ENCODE measurements around the gene FJX1.
"Not testable (repeated sequence)": the region's sequence is repeated elsewhere in the genome, so short reads cannot be mapped to it uniquely, and the experiment has no call there.

GRCh38 chr11:35652786-35653185, 34.5 kb downstream of the FJX1 start:
- TF ChIP-seq CTCF (conservative IDR thresholded peaks at IDR 0.05; ENCODE audit: low read depth, low read length); EZH2 (IDR thresholded peaks at IDR 0.05; ENCODE audit: low read length, unreplicated experiment); EZH2phosphoT487 (IDR thresholded peaks at IDR 0.05; ENCODE audit: borderline replicate concordance, low read length): not testable (repeated sequence)

All from PC-3 (cell line).